Measurements from ENCODE around the gene DLL4.
A peak's percentile ranks its signal among the peaks of the same experiment; 100 is the strongest.

DLL4 gene

DNA sequence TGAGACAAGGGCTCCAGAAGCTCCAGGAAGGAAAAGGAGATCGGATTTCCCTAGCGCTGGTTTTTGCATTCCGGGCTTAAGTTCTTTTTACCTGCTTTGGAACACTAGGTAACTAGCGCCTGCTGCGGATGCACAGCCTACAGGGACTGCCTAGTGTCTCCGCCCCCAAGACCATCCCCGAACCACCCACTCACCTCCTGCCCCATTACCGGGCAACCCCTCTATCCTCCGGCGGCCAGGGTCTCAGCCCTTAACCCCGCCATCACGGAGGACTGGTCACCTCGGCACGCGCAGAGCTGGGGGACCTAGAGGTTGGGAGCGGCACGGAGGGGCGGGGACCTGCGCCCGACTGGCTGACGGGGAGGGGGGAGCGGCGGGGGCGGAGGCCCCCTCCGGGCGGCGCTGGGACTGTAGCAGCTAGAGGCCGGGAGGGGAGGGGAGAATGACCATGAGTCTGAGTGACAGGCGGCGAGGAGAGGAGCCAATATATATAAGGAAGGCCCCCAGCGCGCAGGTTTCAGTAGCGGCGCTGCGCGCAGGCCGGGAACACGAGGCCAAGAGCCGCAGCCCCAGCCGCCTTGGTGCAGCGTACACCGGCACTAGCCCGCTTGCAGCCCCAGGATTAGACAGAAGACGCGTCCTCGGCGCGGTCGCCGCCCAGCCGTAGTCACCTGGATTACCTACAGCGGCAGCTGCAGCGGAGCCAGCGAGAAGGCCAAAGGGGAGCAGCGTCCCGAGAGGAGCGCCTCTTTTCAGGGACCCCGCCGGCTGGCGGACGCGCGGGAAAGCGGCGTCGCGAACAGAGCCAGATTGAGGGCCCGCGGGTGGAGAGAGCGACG is at the start of gene DLL4:
Gene DLL4 (plus strand): TSS at position 520 of the 839 bp plus-strand sequence. CDS start 329 bp downstream, outside the sequence.
- no peak for DNase-seq (ENCODE audit: low spot score)

DNA sequence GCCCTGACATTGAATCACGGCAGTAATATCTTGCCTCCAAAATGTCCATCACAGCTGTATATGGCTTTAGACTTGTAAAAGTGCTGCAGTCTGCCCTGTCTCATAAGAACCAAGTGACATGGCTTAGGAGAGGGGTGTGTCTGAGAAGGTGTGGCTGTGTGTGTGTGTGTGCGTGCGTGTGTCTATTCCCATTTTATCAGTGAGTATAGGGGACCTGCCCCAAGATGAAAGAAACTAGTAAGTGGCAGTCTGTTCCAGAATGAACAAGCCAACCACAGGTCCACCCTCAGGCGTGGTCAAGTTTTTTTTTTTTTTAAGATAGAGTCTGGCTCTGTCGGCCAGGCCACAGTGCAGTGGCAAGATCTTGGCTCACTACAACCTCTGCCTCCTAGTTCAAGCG is 49.5 kb upstream of the DLL4 start:
- no peak for DNase-seq (ENCODE audit: low spot score)

DNA sequence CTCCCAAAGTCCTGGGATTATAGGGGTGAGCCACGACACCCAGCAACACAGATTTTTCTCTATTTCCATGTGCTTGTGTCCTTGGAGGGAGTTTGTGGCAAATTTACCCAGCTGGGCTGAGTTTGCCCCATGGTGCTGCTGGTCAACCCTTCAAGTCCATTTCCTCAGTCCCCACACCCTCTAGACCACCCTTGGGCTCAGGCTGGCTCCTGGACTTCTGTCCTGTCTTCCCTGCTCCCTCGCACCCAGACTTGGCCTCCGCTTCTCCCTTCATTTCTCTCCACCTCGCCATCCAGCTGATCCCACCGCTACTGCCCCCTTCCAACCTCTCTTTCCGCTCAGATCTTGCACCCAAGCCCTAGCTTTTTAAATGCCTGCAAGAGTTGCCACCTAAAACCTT is 47.8 kb upstream of the DLL4 start:
- no peak for DNase-seq (ENCODE audit: low spot score)

DNA sequence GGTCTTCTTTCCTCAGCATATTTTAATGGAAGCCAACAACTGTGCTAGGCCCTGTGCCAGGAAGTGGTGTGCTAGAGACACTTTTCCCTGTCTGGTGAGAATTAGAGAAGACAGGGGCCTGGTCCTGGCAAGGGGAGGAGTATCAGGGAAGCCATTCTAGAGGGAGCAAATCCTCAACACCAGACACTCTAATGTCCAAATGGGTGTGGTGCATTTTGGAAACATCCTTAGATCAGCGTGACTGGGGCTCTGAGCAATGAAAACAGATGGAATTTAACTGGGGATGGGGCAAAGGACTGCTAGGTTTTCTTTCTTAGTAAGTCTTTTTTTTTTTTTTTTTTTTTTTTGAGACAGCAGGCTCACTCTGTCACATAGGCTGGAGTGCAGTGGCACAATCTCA is 42.6 kb upstream of the DLL4 start:
- DNase-seq (ENCODE audit: low spot score), result no peak

DNA sequence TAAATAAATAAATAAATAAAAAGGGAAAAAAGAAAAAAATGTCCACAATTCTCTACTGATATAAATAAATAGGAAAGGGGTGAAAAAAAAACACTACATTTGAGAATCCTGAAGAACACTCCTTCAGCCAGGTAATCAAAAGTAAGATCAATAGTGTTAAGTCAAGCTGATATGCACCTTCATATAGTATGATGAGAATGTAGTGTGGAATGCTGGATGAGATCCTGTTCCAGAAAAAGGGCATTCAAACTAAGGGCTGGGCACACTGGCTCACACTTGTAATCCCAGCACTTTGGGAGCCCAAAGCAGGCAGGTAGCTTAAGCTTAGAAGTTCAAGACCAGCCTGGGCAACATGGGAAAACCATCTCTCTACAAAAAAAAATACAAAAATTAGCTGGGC is 40.0 kb upstream of the DLL4 start:
- no peak for DNase-seq (ENCODE audit: low spot score)

DNA sequence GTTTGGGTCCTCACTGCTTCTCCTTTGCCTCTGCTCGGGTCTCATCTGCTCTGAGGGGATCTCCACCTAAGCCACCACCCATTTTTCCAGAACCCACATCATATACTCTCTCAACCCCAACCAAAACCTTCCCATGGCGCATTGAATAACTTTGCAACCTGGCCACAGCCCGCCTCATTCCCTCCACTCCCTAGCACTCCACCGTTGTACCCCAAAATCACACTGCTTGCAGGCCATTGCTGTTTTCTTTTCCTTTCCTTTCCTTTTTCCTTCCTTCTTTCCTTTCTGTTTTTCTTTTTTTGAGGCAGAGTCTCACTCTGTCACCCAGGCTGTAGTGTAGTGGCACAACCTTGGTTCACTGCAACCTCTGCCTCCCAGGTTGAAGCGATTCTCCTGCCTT is 38.0 kb upstream of the DLL4 start:
- DNase-seq (ENCODE audit: low spot score), result no peak

DNA sequence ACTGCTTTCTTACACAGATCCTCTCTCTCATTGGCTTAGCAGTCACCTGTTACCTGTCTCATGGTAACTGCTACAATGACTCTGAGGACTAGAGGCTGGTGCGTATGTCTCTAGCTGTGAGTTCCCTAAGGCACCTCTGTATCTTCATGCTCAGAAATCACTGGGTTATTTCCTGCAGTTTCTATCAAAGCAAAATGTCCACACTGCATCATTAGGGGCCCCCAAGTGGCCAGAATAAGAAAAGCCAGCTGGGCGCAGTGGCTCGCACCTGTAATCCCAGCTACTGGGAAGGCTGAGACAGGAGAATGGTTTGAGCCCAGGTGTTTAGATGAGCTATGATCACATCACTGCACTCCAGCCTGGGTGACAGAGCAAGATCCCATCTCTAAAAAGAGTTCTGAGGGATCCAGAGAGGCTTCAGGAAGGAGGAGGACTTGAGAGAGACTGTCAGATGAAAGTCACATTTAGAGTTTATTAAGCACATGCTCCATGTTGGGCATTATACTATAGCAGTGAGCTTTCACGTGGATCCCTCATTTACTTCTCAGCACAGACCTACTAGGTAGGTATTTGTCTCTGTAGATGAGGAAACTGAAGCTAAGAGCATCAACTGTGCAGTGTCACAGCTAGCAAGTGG is 37.2 kb upstream of the DLL4 start:
- no peak for DNase-seq (ENCODE audit: low spot score)

DNA sequence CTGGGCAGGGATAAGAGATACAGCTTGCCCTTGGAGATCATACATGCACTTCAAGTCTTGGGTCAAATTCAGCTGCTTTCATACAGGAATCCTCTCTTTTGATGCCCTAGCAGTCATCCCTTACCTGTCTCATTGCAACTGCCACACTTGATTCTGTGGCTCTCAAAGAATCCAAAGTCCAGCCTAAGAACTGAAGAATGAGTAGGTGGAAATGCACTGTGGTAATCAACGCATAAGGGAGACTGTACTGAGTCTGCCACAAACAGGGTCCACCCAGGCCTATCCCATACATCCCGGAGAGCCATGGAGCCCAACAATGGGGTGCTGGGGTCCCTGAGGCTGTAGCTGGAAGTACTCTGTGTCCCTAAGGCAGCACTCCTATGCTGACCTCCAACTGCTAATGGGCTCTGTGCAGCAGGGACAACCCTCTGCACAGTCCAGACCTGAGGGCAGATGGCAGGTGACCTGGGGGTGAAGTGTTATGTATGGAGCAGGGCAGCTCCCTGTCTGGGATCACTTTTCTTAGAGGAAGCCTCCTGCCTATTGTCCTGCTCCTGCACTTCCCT is 36.6 kb upstream of the DLL4 start:
- DNase-seq (ENCODE audit: low spot score), result no peak

DNA sequence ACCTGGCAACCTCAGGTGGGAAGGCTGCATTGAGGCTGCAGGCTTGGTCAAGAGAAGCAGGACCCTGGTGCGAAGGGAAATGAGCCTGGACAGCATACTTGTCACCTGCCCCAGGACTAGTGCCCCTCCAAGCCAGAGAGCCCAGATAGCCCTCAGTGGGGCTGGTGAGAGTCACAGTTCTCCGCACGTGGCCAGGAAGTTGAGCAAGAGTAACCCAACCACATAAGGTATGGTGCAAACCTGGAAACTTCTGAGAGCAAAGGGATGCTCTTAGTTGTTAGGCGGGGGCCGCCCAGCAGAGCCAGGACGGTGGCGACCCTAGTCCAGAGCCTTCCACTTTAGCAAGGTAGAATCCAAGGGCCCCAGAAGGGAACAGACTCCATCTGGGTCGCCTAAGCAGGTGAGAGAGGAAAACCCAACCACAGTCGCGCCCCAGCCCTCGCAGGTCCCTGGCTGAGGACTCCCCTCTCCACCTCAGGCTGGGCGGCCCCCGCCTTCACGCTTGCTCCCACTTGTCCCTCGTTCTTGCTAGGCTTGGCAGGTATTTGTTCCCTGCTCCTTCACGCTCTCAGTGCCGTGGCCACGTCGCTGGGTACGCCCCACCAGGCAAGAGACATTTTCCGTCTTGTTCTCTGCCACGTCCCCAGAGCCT is 36.0 kb upstream of the DLL4 start:
- no peak for DNase-seq (ENCODE audit: low spot score)

DNA sequence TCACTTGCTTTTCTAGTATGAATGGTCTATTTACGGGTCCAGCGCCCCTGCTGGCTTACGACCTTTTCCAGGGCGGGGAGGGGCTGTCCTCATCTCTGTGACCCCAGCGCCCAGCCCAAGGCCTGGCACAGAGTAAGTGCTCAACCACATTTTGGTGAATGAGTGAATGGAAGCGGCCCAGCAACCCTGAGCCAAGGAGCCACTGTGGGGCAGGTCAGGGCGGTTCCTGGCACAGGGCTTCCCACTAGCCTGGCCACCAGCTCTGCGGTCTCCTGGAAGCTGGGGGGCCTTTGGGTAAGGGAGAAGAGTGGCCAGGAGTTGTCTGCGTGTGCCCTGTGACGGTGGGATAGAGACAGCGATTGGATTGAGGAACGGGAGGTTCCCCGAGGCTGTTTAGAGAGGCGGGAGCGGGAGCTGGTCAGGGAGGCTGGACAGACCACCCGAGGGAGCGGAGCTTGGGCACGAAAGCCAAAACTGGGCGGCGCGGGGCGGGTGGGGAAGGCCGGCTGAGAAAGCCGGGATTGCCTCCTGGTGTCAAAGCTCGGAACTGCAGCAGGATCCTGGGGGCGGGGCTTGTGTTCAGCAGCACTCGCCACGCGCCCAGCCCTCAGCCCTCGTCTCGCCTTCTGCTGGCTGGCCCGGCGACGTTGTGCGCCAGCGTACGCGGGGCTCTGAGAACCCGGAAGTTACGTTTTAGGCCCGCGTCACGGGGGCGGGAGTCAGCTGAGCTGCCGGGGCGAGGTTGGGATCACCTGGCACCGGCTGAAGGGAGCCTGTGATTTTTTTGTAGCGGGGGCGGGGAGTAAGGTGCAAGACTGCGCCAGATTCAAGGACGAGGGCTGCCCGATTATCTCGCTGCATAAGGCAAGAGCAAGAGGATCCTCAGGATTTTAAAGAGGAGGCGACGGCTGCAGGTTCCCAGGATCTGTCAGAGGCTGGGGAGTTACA is 35.1 kb upstream of the DLL4 start, which contains the start of gene VPS18:
Gene VPS18 (plus strand): TSS at position 718 of the 948 bp plus-strand sequence. CDS start 319 bp downstream, outside the sequence.
- peak; percentile 97 for DNase-seq (ENCODE audit: low spot score)

DNA sequence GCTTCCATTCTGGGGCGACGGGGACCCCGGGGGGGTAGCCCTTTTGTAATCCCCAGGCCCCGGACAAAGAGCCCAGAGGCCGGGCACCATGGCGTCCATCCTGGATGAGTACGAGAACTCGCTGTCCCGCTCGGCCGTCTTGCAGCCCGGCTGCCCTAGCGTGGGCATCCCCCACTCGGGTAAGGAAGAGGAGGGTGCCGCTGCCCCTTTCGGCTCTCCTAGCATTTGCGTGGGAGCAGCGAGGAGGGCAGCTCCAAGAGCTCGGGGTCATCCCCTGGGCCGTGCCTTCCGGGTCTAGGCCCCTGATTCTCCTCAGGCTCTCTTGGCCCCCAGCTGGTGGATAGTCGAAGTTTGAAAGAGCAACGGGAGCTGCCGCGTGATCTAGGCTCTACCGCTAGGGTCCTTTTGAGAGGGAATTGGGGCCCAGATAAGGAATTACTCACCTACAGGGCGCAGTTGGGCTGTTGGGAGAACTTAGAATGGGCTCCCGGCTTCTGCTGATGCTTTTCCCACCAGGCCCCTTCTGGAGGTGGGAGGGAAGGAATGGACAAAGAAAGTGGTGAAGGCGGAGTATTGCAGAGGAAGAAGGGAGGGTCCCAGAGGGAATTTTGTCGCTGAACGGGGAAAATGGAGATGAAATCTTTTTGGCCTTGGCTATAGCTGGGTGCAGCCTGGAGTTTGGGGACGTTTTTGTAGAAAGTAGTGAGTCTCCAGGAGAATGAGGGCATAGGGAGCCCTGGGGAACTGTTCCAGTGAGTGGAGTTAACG is 34.3 kb upstream of the DLL4 start:
- DNase-seq (ENCODE audit: low spot score), result no peak

DNA sequence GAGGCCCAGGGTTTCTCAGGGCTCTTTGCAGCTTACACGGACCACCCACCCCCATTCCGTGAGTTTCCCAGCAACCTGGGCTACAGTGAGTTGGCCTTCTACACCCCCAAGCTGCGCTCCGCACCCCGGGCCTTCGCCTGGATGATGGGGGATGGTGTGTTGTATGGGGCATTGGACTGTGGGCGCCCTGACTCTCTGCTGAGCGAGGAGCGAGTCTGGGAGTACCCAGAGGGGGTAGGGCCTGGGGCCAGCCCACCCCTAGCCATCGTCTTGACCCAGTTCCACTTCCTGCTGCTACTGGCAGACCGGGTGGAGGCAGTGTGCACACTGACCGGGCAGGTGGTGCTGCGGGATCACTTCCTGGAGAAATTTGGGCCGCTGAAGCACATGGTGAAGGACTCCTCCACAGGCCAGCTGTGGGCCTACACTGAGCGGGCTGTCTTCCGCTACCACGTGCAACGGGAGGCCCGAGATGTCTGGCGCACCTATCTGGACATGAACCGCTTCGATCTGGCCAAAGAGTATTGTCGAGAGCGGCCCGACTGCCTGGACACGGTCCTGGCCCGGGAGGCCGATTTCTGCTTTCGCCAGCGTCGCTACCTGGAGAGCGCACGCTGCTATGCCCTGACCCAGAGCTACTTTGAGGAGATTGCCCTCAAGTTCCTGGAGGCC is 29.5 kb upstream of the DLL4 start:
- DNase-seq (ENCODE audit: low spot score), result no peak

DNA sequence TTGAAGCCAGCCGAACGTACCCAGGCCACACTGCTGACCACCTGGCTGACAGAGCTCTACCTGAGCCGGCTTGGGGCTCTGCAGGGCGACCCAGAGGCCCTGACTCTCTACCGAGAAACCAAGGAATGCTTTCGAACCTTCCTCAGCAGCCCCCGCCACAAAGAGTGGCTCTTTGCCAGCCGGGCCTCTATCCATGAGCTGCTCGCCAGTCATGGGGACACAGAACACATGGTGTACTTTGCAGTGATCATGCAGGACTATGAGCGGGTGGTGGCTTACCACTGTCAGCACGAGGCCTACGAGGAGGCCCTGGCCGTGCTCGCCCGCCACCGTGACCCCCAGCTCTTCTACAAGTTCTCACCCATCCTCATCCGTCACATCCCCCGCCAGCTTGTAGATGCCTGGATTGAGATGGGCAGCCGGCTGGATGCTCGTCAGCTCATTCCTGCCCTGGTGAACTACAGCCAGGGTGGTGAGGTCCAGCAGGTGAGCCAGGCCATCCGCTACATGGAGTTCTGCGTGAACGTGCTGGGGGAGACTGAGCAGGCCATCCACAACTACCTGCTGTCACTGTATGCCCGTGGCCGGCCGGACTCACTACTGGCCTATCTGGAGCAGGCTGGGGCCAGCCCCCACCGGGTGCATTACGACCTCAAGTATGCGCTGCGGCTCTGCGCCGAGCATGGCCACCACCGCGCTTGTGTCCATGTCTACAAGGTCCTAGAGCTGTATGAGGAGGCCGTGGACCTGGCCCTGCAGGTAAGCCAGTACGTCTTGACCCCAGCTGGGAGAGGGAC is 28.7 kb upstream of the DLL4 start:
- no peak for DNase-seq (ENCODE audit: low spot score)

DNA sequence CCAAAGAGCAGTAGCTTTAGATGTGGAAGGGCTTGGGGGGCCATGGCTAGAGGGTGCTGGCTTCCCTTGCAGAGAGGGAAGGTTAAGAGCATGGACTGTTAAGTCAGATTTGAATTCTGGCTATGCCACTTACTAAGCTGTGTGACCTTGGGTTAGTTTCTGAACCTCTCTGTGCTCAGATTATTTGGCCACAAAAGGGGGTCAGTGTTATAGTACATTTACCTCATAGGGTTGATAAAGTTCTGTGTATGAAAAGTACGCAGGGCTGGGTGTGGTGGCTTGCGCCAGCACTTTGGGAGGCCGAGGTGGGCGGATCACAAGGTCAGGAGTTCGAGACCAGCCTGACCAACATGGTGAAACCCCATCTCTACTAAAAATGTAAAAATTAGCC is 28.1 kb upstream of the DLL4 start:
- DNase-seq (ENCODE audit: low spot score), result no peak

DNA sequence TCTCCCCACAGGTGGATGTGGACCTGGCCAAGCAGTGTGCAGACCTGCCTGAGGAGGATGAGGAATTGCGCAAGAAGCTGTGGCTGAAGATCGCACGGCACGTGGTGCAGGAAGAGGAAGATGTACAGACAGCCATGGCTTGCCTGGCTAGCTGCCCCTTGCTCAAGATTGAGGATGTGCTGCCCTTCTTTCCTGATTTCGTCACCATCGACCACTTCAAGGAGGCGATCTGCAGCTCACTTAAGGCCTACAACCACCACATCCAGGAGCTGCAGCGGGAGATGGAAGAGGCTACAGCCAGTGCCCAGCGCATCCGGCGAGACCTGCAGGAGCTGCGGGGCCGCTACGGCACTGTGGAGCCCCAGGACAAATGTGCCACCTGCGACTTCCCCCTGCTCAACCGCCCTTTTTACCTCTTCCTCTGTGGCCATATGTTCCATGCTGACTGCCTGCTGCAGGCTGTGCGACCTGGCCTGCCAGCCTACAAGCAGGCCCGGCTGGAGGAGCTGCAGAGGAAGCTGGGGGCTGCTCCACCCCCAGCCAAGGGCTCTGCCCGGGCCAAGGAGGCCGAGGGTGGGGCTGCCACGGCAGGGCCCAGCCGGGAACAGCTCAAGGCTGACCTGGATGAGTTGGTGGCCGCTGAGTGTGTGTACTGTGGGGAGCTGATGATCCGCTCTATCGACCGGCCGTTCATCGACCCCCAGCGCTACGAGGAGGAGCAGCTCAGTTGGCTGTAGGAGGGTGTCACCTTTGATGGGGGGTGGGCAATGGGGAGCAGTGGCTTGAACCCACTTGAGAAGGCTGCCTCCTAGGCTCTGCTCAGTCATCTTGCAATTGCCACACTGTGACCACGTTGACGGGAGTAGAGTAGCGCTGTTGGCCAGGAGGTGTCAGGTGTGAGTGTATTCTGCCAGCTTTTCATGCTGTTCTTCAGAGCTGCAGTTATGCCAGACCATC is 26.3 kb upstream of the DLL4 start:
- DNase-seq (ENCODE audit: low spot score), result peak; percentile 55

DNA sequence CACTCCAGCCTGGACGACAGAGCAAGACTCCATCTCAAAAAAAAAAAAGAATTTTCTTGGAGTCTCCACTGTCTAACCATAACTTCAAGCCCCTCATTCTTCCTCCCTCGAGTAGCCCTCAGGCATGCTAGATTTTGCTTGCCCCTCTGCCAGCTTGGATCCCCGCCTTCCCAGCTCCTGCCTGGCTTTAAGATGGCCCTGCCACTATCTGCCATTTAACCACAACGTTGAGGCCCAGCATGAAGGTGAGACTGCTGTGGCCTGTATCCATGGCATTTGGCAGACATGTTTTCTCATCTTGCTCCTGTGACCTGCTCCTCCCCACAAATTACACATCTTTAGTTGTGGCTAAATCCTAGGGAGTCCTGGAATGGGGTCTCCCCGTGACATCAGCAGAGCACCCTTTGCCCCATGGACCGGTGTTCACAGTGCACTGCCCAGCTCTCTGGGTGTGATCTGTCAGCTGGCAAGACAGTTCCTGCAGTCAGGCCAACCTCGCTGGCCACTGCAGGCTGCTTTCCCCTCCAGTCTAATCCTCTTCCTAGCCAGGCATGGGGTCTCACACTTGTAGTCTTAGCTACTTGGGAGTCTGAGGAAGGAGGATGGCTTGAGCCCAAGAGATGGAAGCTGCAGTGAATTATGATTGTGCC is 24.5 kb upstream of the DLL4 start:
- DNase-seq (ENCODE audit: low spot score), result no peak
